GM18907 (cell line): ENCODE data around the gene EXOSC5.
"Not testable (repeated sequence)": the region's sequence is repeated elsewhere in the genome, so short reads cannot be mapped to it uniquely, and the experiment has no call there.

Experiments
- ATAC-seq: cut with Tn5 transposase; IDR thresholded peaks from one replicate; pipeline ENCODE4 v1.9.1; 2021; ENCODE audit warnings: mild to moderate bottlenecking, moderate library complexity; ENCODE audit not compliant: unreplicated experiment

The EXOSC5 gene

DNA sequence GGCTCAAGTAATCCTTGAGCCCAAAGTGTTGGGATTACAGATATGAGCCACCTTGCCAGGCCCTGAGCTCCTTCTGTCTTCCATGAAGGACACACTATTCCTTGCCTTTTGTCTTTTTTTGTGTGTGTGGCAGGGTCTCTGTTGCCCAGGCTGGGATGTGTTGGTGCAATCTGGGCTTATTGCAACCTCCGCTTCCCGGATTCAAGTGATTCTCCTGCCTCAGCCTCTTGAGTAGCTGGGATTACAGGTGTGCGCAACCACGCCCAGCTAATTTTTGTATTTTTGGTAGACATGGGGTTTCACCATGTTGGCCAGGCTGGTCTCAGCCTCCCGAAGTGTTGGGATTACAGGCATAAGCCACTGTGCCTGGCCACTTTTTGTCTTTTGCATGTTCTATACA, 11.7 kb upstream of the EXOSC5 start:
- not testable (repeated sequence) for ATAC-seq

DNA sequence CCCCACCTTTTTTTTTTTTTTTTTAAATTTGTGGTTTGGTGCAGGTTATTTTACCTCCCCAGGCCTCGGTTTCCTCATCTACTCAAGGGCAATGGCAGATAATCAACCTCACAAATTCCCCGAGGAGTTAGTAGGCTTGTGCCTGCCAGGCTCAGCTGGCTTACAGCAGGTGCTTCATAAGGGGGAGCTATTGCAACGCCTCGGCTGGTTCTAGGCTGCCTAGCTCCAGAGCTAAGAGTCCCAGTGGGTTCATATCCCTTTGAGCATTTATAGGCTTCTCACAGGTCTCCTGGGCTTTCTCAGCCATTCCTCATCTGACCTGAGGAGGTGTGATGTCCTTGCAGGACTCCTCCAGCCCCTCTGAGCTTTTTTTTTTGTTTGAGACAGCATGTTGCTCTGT, 11.1 kb upstream of the EXOSC5 start:
- no peak for ATAC-seq

DNA sequence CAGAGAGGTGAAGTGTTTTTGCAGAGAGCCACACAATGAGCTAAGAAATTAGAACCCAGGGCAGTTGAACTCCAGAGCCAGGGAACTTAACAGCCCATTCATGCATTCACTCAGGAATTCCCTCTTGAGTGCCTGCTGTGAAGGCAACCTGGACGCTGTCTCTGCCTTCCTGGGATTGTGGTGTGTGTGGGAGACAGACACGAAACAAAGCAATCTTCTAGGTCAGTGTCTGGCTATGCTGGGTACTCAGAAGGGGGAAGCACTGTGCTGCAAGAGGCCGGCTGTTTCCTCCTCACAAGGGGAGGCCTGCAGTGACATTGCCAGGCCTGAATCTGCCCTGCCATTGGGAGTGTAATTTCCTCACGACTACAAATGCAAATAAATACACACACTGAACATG, 10.1 kb upstream of the EXOSC5 start:
- no peak for ATAC-seq

DNA sequence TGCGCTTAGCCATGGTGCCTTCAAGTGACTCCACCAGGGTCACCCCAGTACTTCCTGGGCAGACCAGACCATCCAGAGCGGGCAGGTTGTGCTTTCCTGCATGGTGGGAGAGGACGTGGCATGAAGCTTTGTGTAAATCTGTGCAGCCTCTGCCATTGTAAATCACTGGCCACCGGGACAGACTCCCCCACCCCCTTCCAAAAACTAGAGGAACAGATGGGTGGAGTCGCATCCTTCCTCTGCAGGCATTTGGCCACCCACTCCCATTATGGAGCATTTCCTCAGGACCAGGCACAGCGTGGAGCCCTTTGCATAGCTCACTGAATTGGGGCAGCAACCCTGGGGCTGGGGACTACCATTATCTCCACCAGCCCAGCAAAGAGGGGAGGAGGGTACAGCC, 8.6 kb upstream of the EXOSC5 start:
- ATAC-seq = no peak

DNA sequence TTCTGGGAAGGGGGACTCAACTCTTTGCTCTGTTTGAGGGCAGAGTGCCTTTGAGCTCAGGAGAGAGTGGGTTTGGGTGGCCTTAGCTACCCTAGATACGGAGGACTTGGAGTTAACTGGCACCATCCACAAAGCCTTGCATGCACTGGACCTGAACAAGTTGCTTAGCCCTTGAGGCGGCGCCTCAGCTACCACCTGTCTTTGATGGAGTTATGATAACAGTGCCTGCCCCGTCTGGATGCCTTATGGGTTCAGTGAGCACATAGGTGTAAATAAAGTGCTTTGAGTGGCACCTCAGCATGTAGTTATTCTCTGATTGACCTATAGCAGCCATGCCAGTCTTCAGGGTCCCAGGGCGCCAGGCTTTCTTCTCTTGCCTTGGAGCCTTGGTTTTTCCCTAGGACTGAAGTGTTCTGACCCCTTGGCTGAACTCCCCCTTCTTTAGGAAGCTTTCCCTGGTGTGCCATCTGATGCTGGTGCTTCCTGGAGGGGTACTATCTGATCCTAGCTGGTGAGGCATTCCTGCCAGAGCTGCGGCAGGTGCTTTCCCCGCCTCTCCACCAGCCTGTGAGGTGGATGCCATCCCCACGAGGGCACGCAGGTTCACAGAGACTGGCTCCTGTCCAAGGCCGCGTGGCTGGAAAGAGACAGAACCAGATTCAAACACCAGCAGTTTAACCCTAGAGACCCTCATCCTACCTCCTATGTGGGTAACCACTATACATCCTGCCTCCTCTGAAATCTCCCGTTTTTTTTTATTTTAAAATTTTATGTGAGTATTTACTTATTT, 6.2 kb upstream of the EXOSC5 start:
- ATAC-seq = no peak

GRCh38 chr19:41402010-41402409, 4.9 kb upstream of the EXOSC5 start:
- no peak for ATAC-seq

DNA sequence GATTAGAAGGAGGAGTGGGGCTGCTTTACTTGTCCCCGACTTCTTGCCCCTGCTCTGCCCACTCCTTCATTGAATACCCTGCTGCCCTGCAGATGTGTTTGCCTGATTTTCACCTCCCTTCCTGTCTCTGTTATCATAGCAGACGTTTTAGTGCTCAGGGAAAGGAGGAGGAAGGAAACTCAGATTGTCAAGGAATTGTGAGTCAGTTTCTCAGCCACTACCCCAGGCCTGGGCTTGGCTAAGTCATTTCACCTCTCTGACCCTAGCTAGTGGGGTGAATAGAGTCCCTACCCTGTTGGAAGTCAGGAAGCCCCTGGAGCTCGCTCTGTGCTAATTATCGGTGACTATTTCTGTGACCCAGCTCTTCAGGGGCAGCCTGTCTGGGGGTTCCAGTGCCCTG, 4.3 kb upstream of the EXOSC5 start:
- no peak for ATAC-seq

GRCh38 chr19:41399525-41399924, 2.4 kb upstream of the EXOSC5 start:
- ATAC-seq = no peak

GRCh38 chr19:41399091-41399490, 1.9 kb upstream of the EXOSC5 start:
- no peak for ATAC-seq

DNA sequence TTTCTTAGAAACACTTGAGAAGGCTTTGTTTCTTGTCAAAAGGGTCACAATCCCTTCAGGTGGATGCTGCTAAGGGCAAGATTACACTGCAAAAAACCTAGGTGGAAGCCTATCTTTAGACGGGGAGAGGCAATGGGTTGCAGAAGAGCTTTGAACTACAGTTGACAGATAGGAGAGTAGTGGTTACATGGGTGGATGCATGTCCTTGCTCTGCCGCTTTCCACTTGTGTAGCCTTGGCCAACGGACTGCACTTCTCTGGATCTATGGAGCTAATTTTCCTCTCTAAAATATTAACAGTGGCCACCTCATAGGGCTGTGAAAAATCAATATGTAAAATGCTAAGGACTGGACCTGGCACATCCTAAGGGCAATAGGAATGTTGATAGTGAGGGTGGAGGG, 1.4 kb upstream of the EXOSC5 start:
- no peak for ATAC-seq

DNA sequence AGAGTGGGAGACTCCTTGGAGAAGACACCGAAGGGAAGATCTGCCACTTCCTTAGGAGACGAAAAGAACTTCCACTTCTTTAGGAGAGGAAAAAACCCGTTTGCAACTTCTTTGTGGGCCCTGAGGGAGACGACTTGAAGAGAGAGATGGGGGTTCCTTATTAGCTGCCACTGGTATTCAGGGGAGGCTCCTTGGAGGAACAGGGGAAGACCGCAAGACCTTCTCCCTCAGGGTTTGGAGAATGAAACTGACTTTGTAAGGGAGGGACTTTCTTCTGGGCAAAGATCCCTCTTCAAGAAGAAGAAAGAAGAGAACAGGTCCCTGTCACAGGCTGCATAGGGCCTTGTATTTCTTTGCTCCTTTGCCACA, 875 bp upstream of the EXOSC5 start:
- no peak for ATAC-seq

- no peak for ATAC-seq
These were observed 1.8 kb downstream of the EXOSC5 start for GRCh38 chr19:41395355-41395754.

DNA sequence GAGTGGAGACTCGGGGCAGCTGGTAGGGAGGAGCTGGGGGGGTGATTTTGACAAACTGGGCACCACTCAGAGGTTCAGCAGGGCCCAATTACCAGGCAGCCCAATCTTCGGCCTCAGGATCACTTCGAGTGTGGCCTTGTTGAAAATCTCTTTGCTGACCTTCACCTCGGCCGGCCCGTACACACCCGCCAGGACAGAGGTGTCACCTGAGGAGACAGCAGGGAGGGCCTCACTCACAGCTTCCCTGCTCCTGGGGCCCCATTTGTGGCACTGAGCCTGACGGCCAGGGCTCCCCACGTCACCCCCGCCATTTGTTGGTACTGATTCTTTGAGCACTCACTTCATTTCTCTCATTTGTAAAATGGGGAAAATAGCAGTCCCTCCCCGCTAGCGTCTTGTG, 4.4 kb downstream of the EXOSC5 start:
- ATAC-seq = no peak

GRCh38 chr19:41391618-41392017, 5.5 kb downstream of the EXOSC5 start:
- no peak for ATAC-seq

DNA sequence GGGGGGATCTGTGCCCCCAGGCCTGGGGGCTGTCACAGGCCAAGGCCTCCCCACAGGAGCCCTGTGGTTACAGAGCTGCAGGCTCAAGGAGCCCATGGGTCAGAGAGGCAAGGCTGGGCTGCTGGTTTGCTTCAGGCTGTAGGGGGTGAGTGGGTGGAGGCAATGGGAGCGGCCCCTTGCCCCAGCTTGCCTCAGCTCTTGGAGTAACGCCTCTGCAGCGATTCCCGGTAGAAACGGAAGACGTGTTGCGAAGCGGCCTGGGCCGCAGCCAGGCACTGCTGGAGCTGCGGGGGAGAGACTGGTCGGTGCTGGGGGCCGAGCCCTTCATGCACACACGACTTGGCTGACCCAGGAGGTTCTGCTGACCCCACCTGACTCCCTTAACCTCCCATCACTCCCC, 10.7 kb downstream of the EXOSC5 start:
- ATAC-seq = no peak

GRCh38 chr19:41384351-41384750, 12.8 kb downstream of the EXOSC5 start:
- ATAC-seq = no peak

- ATAC-seq = not testable (repeated sequence)
These were observed 15.6 kb downstream of the EXOSC5 start for GRCh38 chr19:41381536-41381935.

DNA sequence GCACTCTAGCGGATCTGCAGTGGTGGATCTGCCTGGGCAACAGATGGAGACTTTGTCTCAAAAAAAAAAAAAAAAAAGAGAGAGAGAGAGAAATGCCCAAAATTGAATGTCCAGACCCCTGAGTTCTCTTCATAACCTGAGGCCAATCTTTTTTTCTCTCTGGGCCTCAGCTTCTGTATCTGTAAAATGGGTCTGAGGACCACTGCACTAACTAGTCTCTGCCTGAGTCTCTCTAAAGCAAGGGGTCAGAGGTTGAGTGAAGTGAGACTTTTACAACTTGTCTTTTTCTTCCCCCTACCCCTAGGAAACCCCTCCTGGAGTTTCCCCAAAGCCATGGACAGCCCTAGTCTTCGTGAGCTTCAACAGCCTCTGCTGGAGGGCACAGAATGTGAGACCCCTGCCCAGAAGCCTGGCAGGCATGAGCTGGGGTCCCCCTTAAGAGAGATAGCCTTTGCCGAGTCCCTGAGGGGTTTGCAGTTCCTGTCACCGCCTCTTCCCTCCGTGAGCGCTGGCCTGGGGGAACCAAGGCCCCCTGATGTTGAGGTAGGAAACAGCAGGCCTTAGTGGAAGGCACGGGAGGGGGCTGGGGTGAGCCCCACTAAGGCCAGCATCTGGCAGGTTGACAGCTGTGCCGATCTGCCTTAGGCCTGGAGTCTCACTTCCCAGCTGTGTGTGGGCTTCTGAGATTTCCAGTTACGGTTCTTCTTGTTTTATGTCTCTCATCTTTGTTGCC, 19.0 kb downstream of the EXOSC5 start:
- ATAC-seq = peak; percentile 64

DNA sequence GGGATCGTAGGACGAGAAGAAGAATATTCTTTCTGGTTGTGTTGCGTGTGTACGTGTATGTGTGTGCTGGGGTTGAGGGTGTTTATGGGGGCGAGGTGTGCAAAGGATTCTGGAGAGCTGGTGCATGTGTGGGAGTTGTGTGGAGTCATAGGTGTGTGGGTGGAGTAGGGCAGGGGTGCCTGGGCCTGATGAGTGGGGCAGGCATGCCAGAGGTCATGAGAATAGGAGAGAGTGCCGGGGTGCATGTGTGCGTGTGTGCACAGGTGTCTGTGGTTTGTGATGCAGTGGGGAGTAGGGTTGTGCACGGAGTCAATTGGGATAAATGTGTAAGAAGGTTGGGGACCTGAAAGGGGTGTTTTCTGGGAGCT, 20.2 kb downstream of the EXOSC5 start:
- no peak for ATAC-seq

DNA sequence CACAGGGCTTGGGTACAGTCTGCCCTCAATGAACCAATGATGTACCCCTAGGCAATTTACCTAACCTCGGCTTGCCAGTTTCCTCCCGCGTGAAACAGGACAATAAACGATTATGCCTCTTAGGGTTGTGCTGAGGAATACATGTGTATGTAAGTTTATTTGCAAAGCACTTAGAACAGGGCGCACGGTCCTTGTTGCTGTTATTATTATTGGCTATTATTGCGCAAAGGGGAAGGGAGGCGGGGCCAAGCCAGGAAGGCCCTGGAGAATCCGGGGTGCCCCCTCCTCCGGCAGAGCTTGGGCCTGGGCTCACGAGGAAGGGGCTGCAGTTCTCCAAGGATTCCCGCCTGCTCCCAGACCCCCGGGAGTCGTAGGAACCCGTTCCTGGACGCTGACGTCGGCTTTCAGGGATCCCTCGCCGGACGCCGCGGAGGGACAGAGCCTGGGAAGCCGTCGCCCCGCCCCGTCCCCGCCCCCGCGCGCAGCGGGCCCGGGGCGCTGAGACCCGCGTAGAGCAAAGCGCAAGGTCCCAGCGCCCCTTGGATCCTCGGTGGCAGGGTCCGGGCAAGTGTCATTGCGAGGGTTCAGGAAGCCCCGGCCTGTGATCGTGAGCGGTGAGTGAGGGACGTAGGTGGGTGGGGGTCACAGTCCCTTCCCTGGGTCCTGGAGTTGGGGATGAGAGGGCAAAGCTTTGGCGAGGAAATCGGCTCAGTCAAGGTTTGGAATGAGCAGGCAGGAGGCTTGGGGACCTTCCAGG, 20.7 kb downstream of the EXOSC5 start, which contains the start of gene TMEM91:
TSS of gene TMEM91 (plus strand) at position 293 of the 757 bp plus-strand sequence. CDS start 1,777 bp downstream, outside the sequence.
- no peak for ATAC-seq

DNA sequence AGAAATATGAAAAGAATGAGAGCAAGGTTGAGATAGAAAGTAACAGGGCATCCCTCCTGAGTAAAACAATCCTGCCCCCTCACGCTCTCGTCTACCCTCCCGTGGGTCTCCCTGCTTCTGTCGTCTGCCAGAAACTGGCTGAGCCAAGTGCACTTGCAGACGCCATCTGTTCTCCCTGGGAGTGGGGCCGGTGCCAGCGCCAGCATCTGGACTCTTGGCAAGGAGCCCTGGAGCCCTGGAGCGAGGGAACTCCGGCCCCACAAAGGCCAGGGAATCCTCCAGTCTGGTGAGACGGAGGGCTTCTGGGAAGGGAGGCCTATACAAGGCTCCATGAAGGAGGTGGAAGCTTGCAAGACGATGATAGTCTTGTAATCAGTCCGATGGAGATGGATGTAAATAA, 23.2 kb downstream of the EXOSC5 start:
- ATAC-seq = no peak

- ATAC-seq = no peak
These were observed 24.7 kb downstream of the EXOSC5 start for GRCh38 chr19:41372501-41372900.
